Measurements from ENCODE around the gene SLC33A1. TPM values are rescaled to one million over a fixed set of nuclear protein-coding genes. Genes with fewer than 3 reads are reported as not detected.

SLC33A1 gene
- total RNA-seq, 1 donor from 2014 or later: 23.7 TPM

GRCh38 chr3:155778462-155778861, 75.8 kb downstream of the SLC33A1 start:
- Mint-ChIP-seq H3K4me3 (ENCODE audit: low read depth) (no peak overlapping the region), H3K4me1 (ENCODE audit: low read depth) (no peaks in the 10 kb centered on the region), H3K27ac (no peak overlapping the region), H3K36me3 (ENCODE audit: insufficient read depth) (peaks cover 23% of the 10 kb centered on the region), H3K9me3 (ENCODE audit: low read depth) (peaks cover 7% of the 10 kb centered on the region), H3K27me3 (no peaks in the 10 kb centered on the region)
- TF ChIP-seq, protein P1, sequence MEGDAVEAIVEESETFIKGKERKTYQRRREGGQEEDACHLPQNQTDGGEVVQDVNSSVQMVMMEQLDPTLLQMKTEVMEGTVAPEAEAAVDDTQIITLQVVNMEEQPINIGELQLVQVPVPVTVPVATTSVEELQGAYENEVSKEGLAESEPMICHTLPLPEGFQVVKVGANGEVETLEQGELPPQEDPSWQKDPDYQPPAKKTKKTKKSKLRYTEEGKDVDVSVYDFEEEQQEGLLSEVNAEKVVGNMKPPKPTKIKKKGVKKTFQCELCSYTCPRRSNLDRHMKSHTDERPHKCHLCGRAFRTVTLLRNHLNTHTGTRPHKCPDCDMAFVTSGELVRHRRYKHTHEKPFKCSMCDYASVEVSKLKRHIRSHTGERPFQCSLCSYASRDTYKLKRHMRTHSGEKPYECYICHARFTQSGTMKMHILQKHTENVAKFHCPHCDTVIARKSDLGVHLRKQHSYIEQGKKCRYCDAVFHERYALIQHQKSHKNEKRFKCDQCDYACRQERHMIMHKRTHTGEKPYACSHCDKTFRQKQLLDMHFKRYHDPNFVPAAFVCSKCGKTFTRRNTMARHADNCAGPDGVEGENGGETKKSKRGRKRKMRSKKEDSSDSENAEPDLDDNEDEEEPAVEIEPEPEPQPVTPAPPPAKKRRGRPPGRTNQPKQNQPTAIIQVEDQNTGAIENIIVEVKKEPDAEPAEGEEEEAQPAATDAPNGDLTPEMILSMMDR (IDR thresholded peaks at IDR 0.05; ENCODE audit: unreplicated experiment): no peak
- DNase-seq (ENCODE audit: low spot score, unreplicated experiment): no peak

DNA sequence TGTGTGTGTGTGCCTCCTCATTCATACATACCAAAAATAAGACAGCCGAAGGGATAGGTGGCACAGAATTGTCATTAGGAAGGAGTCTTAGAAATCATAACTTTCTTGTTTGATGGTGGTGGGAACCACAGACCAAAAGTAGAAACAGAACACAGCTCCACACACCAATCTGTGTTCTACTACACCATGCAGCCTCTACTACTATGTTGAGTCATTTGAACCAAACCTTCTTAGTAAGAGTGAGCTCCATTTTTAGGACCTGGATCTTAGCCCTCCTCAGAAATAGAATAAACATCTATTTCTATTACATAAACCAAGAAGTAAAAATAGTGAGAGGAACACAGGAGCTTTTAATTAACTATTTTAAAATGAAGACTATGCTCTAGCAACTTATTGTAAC, 81.4 kb downstream of the SLC33A1 start:
- Mint-ChIP-seq H3K27ac (no peak overlapping the region), H3K9me3 (ENCODE audit: low read depth) (peaks cover 6% of the 10 kb centered on the region), H3K4me3 (ENCODE audit: low read depth) (no peak overlapping the region), H3K36me3 (ENCODE audit: insufficient read depth) (peaks cover 16% of the 10 kb centered on the region), H3K27me3 (no peaks in the 10 kb centered on the region), H3K4me1 (ENCODE audit: low read depth) (no peaks in the 10 kb centered on the region)
- TF ChIP-seq, protein P1 (IDR thresholded peaks at IDR 0.05; ENCODE audit: unreplicated experiment): no peak
- DNase-seq (ENCODE audit: low spot score, unreplicated experiment): no peak

DNA sequence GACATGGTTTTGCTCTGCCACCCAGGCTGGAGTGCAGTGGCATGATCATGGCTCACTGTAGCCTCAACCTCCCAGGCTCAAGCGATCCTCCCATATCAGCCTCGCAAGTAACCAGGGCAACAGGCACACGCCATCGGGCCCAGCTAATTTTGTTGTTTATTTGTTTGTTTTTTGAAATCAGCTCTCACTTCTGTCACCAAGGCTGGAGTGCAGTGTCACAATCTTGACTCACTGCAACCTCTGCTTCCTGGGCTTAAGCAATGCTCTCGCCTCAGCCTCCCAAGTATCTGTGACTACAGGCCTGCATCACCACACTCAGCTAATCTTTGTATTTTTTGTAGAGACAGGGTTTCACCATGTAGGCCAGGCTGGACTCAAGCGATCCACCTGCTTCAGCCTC, 83.1 kb downstream of the SLC33A1 start:
- DNase-seq (ENCODE audit: low spot score, unreplicated experiment): no peak
- TF ChIP-seq, protein P1 (IDR thresholded peaks at IDR 0.05; ENCODE audit: unreplicated experiment): no peak
- Mint-ChIP-seq H3K27ac (no peak overlapping the region), H3K9me3 (ENCODE audit: low read depth) (peaks cover 6% of the 10 kb centered on the region), H3K27me3 (no peaks in the 10 kb centered on the region), H3K4me3 (ENCODE audit: low read depth) (no peak overlapping the region), H3K36me3 (ENCODE audit: insufficient read depth) (peaks cover 16% of the 10 kb centered on the region), H3K4me1 (ENCODE audit: low read depth) (no peaks in the 10 kb centered on the region)

Other genes starting within 250 kb of the SLC33A1 start
- gene PLCH1, start 109.4 kb downstream of the SLC33A1 start, total RNA-seq: 13.6 and 14.2 TPM in 2 replicates
- gene C3orf33, start 48.1 kb downstream of the SLC33A1 start, total RNA-seq: 4.4 and 5.3 TPM in 2 replicates
- 74.5 and 76.0 TPM in 2 replicates for gene GMPS, start 16.2 kb upstream of the SLC33A1 start, total RNA-seq